Aorta (tissue), 5 donors: Measurements from ENCODE around the gene JAM2. TPM values are rescaled to one million over a fixed set of nuclear protein-coding genes. Genes with fewer than 3 reads are reported as not detected.

Experiments used
- ATAC-seq: fragments of 200-7000 bp; cut with Tn5 transposase; one replicate; pipeline ENCODE4 v1.9.1; 2022; ENCODE audit warnings: moderate library complexity; ENCODE audit not compliant: low FRiP score
- DNase-seq, 2 donors: peaks; one replicate each; pipeline ENCODE4 v3.0.0-alpha.2; 2020
- H3K27ac ChIP-seq, 2 donors: one replicate each; pipeline ENCODE4 v1.5.1; 2013; ENCODE audit warnings: low read length in 2 of 2, mild to moderate bottlenecking in 2 of 2, moderate library complexity in 2 of 2, control low read depth in 1 of 2, inconsistent platforms in 1 of 2, low read depth in 1 of 2
- H3K27me3 ChIP-seq, 2 donors: one replicate each; pipeline ENCODE4 v1.6.1; 2013; ENCODE audit warnings: control low read depth in 1 of 2, low read length in 1 of 2, mild to moderate bottlenecking in 1 of 2, moderate library complexity in 1 of 2; ENCODE audit not compliant: insufficient read depth in 2 of 2, control insufficient read depth in 1 of 2
- H3K36me3 ChIP-seq, 2 donors: one replicate each; pipeline ENCODE4 v1.6.1; 2013; ENCODE audit warnings: control low read depth in 1 of 2, low read length in 1 of 2, mild to moderate bottlenecking in 1 of 2; ENCODE audit not compliant: insufficient read depth in 2 of 2, control insufficient read depth in 1 of 2
- H3K4me1 ChIP-seq, 2 donors: one replicate each; pipeline ENCODE4 v1.6.1; 2013; ENCODE audit warnings: low read length in 2 of 2, control low read depth in 1 of 2, mild to moderate bottlenecking in 1 of 2, moderate library complexity in 1 of 2; ENCODE audit not compliant: insufficient read depth in 2 of 2, control insufficient read depth in 1 of 2
- H3K4me3 ChIP-seq, 2 donors: one replicate each; pipeline ENCODE4 v1.5.1; 2013; ENCODE audit warnings: low read length in 2 of 2, control low read depth in 1 of 2, mild to moderate bottlenecking in 1 of 2
- H3K9me3 ChIP-seq: one replicate; pipeline ENCODE4 v1.6.1; 2013; ENCODE audit warnings: mild to moderate bottlenecking, low read length; ENCODE audit not compliant: control insufficient read depth
- WGBS, 2 donors: extraction: QIAGEN DNeasy Blood & Tissue Kit; methylation state at CpG; one replicate each; pipeline ENCODE4 v1.1.7; 2013; 5-methylcytosine and 5-hydroxymethylcytosine counted together
- intact Hi-C, 2 donors: fragments of 100-400 bp; cut with DNase I; formaldehyde crosslinking; loops; one replicate each; pipeline versions ENCODE4 v1.14.2 to v1.15.0; 2022
- polyA plus RNA-seq, 2 donors: library from polyadenylated mRNA; stranded (reverse); fragments of 200-250 nt; gene quantifications; one replicate each; pipeline ENCODE4 v1.2.3, GENCODE V29; 2013
- total RNA-seq, 2 donors: library from RNA; stranded (reverse); fragmentation: NEBNext Ultra II Directional; extraction: Animal tissue kit (Norgen Biotek cat#: 25700); gene quantifications; one replicate each; pipeline ENCODE4 v1.2.1, GENCODE V29; 2021
- donor health status: healthy with polysubstance abuse.
- donor health status: Bipolar disorder and iron deficiency.
- donor health status: DM: no; HTN: no; CAD: no.
- donor health status: DM: no; HTN: no; CAD: no.
- donor health status: DM: yes; HTN: yes; CAD: no.

The JAM2 gene
- total and polyA plus RNA-seq, 4 donors: 2.1 to 61.0 (median 12.7) TPM

- H3K9me3 ChIP-seq: no peaks in the 10 kb centered on the region
- DNase-seq (no peak), ATAC-seq (no peak)
- H3K27ac ChIP-seq: no peak overlapping the region
- WGBS, 2 donors: 61 to 76% methylated on average over 1 of the region's 1 CpG
- H3K4me3 ChIP-seq: no peak overlapping the region
- intact Hi-C loops: no loop called here
- no peaks in the 10 kb centered on the region for H3K4me1 ChIP-seq
- no peaks in the 10 kb centered on the region for H3K27me3 ChIP-seq
- H3K36me3 ChIP-seq: peaks cover 9 to 10% of the 10 kb centered on the region in 2 donors
These were observed 120.5 kb downstream of the JAM2 start for GRCh38 chr21:25759573-25759972.

- intact Hi-C loops: no loop called here
- no peaks in the 10 kb centered on the region for H3K9me3 ChIP-seq
- DNase-seq (no peak), ATAC-seq (no peak)
- H3K4me3 ChIP-seq: no peak overlapping the region
- no peak overlapping the region for H3K27ac ChIP-seq
- peaks cover 8 to 10% of the 10 kb centered on the region in 2 donors for H3K36me3 ChIP-seq
- no peaks in the 10 kb centered on the region for H3K4me1 ChIP-seq
- 96% methylated on average over 3 of the region's 3 CpGs for WGBS, 2 donors
- no peaks in the 10 kb centered on the region for H3K27me3 ChIP-seq
These were observed 121.0 kb downstream of the JAM2 start for GRCh38 chr21:25760061-25760460.

GRCh38 chr21:25760677-25761076 lies 121.6 kb downstream of the JAM2 start:
- DNase-seq (no peak), ATAC-seq (no peak)
- Histone ChIP-seq H3K27me3 (no peaks in the 10 kb centered on the region), H3K4me1 (no peaks in the 10 kb centered on the region), H3K9me3 (no peaks in the 10 kb centered on the region), H3K4me3 (no peak overlapping the region), H3K36me3 (peaks cover 7 to 10% of the 10 kb centered on the region in 2 donors), H3K27ac (no peak overlapping the region)
- intact Hi-C loops: no loop called here
- 64 to 72% methylated on average over 1 of the region's 1 CpG for WGBS, 2 donors

GRCh38 chr21:25764065-25764464 lies 125.0 kb downstream of the JAM2 start:
- DNase-seq: no peak
- Histone ChIP-seq H3K27me3 (no peaks in the 10 kb centered on the region), H3K36me3 (peaks cover 6 to 10% of the 10 kb centered on the region in 2 donors), H3K27ac (no peak overlapping the region), H3K4me3 (no peak overlapping the region), H3K4me1 (no peaks in the 10 kb centered on the region), H3K9me3 (no peaks in the 10 kb centered on the region)
- WGBS, 2 donors: 92 to 97% methylated on average over 3 of the region's 3 CpGs
- ATAC-seq: no peak
- intact Hi-C loops: no loop called here

Other genes with a start within 250 kb of the JAM2 start
- 10 to 100 TPM; 15.8 to 16.8 TPM for gene MRPL39, start 31.8 kb upstream of the JAM2 start, total RNA-seq
- 10 to 100 TPM; 19.6 to 30.3 TPM for gene MRPL39, start 31.8 kb upstream of the JAM2 start, polyA plus RNA-seq
- 10 to 100 TPM; 80.5 to 94.5 TPM for gene ATP5PF, start 95.6 kb downstream of the JAM2 start, total RNA-seq
- 100 to 1,000 TPM; 259 to 735 TPM for gene ATP5PF, start 95.6 kb downstream of the JAM2 start, polyA plus RNA-seq
- gene GABPA, start 95.7 kb downstream of the JAM2 start, total RNA-seq: 10 to 100 TPM; 20.3 to 32.8 TPM
- 10 to 100 TPM; 12.1 to 15.3 TPM for gene GABPA, start 95.7 kb downstream of the JAM2 start, polyA plus RNA-seq